HG03108 (cell line): ENCODE results near the gene PPP3CA.

ENCODE experiments used
- ATAC-seq: cut with Tn5 transposase; IDR thresholded peaks from one replicate; pipeline ENCODE4 v1.9.1; 2021; ENCODE audit warnings: moderate library complexity; ENCODE audit not compliant: unreplicated experiment

The PPP3CA gene

DNA sequence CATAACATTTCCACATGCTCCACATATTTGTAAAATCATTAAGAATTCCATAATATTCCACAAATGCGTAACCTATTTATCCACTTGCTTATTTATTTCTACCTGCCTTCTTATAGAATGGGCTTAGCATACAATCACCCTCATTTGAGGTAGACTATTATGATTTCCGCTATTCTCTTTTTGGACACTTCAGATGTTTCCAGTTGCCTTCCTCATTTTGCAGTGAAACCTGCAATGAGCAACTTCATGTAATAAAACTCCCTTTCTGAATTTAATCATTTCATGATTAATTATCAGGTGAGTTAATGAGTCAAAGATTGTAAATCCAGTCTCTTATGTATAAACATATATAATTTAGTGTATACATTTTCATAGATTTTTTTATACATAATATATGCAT lies 58.0 kb downstream of the PPP3CA start:
- ATAC-seq: no peak

GRCh38 chr4:101288365-101289145 lies 58.8 kb downstream of the PPP3CA start:
- no peak for ATAC-seq

GRCh38 chr4:101287324-101287723 lies 60.0 kb downstream of the PPP3CA start:
- ATAC-seq: no peak

DNA sequence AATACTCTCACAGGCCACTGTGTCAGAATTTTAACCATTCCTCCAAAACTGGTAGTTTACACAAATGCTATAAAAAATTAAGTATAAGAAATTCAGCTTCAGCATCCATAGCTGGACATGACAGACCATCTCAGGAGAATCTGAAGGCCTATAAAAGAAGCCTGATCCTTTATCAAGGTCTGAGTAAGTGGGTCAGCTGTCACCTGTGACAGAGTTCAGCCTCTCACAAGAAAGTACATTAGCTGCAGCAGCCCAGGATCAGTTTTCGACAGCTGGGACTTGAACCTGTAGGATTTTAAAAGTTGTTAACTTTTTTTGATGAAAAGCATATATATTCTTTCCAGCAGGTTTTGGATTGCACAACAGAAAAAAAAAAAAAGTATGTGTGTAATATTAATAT lies 60.7 kb downstream of the PPP3CA start:
- no peak for ATAC-seq

DNA sequence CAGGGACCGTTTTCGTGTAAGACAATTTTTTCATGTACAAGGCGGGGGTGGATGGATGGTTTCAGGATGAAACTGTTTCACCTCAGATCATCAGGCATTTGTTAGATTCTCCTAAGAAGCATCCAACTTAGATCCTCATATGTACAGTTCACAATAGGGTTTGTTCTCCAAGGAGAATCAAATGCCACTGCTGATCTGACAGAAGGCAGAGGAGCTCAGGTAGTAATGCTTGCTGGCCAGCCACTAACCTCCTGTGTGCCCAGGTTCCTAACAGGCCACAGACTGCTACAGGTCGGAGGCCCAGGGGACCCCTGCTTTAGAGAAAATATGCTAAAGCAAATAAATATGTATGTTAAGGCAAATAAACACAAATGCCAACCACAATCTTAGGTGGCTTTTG lies 61.3 kb downstream of the PPP3CA start:
- no peak for ATAC-seq

GRCh38 chr4:101284546-101284945 lies 62.8 kb downstream of the PPP3CA start:
- ATAC-seq: no peak

DNA sequence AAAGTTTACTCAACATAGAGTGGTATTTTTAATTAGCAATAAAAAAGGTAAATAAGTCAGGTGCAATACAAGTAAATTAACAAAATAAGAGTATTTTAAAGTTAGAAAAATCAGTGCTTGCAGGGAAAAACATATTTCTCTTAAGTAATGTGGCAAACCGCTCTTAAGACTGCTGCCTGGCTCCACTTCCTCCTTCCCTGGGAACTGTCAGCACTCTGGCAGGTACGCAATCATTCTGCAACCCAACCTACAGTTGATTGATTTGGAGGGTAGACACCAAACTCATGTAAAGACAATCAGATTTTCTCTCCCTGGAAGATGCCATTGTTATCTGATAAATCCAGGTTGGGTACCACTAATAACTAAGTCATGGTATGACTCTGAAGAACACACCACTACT lies 63.9 kb downstream of the PPP3CA start:
- no peak for ATAC-seq

GRCh38 chr4:101282076-101282844 lies 65.1 kb downstream of the PPP3CA start:
- ATAC-seq: no peak

DNA sequence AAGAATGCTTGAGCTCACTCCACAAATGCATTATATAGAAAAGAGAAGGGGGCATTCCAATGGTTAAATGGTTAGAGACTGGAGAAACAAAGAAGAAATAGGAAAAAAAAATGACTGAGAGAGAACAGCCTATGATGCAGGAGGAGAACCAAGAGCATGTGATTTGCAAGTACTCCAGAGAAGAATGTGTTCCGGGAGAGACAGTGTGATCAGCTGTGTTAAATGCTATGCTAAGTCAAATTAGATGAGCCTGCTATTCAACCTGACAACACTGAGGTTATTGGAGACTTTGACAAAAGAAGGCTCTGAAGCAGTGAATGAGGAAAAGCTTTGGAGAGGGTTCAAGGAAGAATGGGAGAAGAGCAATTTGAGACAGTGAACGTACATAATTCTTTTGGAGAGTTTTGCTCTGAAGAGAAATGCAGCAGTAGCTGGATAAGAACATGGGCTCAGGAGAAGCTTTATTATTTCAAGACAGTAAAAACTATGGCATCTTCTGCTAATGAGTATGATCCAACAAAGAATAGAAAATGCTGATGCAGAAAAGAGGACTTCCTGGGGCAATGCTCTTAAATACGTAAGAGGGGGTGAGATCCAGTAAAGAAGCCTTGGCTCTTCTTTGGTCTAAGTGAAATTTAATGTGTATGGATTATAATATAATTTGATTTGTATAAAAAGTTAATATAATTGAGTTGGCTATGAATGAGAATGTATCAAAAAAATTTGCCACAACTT lies 66.3 kb downstream of the PPP3CA start:
- ATAC-seq: no peak

DNA sequence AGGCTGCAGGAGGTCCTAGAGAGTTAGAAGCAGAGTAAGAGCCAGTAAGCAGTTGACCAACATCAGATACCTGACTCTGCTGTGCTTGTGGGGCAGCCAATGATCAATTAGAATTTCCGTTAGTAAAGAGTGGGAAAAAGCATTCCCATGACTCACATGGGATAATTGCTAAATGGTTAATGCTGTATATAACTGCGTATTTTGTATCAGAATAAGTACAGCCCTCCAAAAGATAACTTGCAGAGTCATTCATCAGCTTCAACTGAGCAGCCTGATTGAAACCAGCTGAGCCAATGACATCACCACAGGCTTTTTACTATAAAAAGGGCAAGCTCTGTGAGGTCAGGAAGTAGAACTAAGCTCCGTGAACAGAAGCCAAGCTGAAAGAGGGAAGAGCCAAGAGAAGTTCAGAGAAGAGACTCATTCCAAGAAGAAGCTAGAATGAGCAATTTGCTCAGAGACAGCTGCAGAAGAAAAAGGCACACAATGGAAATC lies 67.9 kb downstream of the PPP3CA start:
- ATAC-seq: no peak

GRCh38 chr4:101277671-101278070 lies 69.7 kb downstream of the PPP3CA start:
- no peak for ATAC-seq

- no peak for ATAC-seq
These were observed 70.7 kb downstream of the PPP3CA start for GRCh38 chr4:101276661-101277060.

GRCh38 chr4:101274888-101275752 lies 72.2 kb downstream of the PPP3CA start:
- ATAC-seq: peak; percentile 53

- ATAC-seq: no peak
These were observed 75.8 kb downstream of the PPP3CA start for GRCh38 chr4:101271516-101271915.

DNA sequence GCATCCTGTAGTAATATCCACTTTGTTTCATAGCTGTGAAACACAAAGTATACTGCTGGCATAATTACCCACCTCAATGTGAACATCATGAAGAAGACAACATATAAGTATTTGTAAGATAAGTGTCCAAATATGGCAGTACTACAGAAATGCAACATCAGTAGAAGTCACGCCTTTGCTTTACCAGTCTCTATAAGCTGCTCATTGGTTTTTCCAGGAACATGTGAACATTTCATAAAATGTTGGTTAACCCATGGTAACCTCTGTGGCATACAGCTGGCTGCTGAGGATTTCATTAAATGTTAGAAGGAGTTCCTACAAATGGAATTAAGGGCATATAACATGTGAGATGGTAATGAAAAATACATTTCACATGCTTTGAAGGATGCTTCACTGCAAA lies 77.6 kb downstream of the PPP3CA start:
- no peak for ATAC-seq

- no peak for ATAC-seq
These were observed 81.5 kb downstream of the PPP3CA start for GRCh38 chr4:101265816-101266172.

GRCh38 chr4:101264993-101265815 lies 82.1 kb downstream of the PPP3CA start:
- no peak for ATAC-seq

GRCh38 chr4:101264512-101264911 lies 82.8 kb downstream of the PPP3CA start:
- ATAC-seq: no peak

DNA sequence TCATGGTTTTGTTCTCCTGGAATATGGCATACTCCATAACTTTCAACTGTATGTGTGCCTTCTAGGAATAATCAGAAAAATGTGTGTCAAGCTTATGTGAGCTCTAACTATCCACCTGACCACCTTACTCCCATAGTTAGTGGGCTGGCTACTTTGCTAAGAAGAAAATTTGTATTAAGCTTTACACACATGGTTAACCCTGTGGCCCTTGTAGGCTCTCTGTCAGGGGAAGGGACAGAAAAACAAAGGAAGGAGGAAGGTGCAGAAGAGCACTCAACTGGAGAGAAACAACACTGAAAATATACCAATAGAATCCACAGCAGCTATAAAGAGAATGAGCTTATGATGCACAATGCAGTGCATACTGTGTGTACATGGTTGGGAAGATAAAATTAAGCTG lies 84.6 kb downstream of the PPP3CA start:
- ATAC-seq: peak; percentile 55

GRCh38 chr4:101259876-101260275 lies 87.5 kb downstream of the PPP3CA start:
- peak; percentile 78 for ATAC-seq
